ENCODE measurements around the gene DENND1A.

DNA sequence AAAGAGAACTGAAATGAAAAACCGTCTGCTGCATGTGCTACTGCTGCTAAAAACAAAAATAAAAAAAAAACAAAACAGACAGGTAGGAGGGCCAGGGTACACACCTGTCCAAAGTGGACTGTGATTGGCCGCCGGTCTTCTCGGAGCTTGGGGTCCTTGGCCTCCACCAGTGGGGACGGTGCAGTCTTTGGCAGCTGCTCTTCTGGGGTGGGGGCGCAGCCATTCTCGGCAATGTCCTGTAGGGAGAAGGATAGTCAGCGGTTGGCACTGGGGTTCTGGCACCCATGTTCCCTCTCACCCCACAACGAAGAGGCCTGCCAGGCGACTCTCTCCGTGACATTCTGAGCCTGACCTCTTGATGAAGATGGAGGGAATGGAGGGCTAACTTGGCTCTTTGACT, 489.7 kb downstream of the DENND1A start:
- TF ChIP-seq, protein P1, sequence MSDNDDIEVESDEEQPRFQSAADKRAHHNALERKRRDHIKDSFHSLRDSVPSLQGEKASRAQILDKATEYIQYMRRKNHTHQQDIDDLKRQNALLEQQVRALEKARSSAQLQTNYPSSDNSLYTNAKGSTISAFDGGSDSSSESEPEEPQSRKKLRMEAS (IDR thresholded peaks at IDR 0.05) = no peak
- TF ChIP-seq, protein P2, sequence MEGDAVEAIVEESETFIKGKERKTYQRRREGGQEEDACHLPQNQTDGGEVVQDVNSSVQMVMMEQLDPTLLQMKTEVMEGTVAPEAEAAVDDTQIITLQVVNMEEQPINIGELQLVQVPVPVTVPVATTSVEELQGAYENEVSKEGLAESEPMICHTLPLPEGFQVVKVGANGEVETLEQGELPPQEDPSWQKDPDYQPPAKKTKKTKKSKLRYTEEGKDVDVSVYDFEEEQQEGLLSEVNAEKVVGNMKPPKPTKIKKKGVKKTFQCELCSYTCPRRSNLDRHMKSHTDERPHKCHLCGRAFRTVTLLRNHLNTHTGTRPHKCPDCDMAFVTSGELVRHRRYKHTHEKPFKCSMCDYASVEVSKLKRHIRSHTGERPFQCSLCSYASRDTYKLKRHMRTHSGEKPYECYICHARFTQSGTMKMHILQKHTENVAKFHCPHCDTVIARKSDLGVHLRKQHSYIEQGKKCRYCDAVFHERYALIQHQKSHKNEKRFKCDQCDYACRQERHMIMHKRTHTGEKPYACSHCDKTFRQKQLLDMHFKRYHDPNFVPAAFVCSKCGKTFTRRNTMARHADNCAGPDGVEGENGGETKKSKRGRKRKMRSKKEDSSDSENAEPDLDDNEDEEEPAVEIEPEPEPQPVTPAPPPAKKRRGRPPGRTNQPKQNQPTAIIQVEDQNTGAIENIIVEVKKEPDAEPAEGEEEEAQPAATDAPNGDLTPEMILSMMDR (IDR thresholded peaks at IDR 0.05) = no peak
- no peak for TF ChIP-seq POLR2A (IDR thresholded peaks at IDR 0.05; ENCODE audit: low read length)
- no peak for TF ChIP-seq MAZ (IDR thresholded peaks at IDR 0.05; ENCODE audit: borderline replicate concordance, low read depth, low read length)
